Putamen (tissue), 1 donor: Measurements from ENCODE around the gene PRKCB.

ENCODE experiments used
- DNase-seq: peaks from one replicate; pipeline ENCODE4 v3.0.0-alpha.2; 2016; ENCODE audit warnings: low spot score

PRKCB gene

GRCh38 chr16:23866621-23867020 is 30.8 kb downstream of the PRKCB start:
- DNase-seq: no peak

- DNase-seq: no peak
Observed at GRCh38 chr16:23867566-23867965, 31.8 kb downstream of the PRKCB start.

- no peak for DNase-seq
Observed at GRCh38 chr16:23868136-23868535, 32.4 kb downstream of the PRKCB start.

GRCh38 chr16:23869052-23869451 is 33.3 kb downstream of the PRKCB start:
- no peak for DNase-seq

- no peak for DNase-seq
Observed at GRCh38 chr16:23871924-23872323, 36.1 kb downstream of the PRKCB start.

GRCh38 chr16:23874613-23875294 is 39.0 kb downstream of the PRKCB start:
- no peak for DNase-seq

- DNase-seq: no peak
Observed at GRCh38 chr16:23876256-23876896, 40.6 kb downstream of the PRKCB start.

- DNase-seq: no peak
Observed at GRCh38 chr16:23877107-23878070, 41.6 kb downstream of the PRKCB start.

- no peak for DNase-seq
Observed at GRCh38 chr16:23879735-23880373, 44.1 kb downstream of the PRKCB start.

GRCh38 chr16:23889189-23889588 is 53.4 kb downstream of the PRKCB start:
- no peak for DNase-seq

- no peak for DNase-seq
Observed at GRCh38 chr16:23893986-23894385, 58.2 kb downstream of the PRKCB start.

GRCh38 chr16:23895052-23895451 is 59.3 kb downstream of the PRKCB start:
- no peak for DNase-seq

GRCh38 chr16:23896832-23897821 is 61.3 kb downstream of the PRKCB start:
- DNase-seq: no peak

- DNase-seq: no peak
Observed at GRCh38 chr16:23898682-23899430, 63.1 kb downstream of the PRKCB start.

- DNase-seq: no peak
Observed at GRCh38 chr16:23899869-23900268, 64.1 kb downstream of the PRKCB start.

GRCh38 chr16:23900480-23901177 is 64.8 kb downstream of the PRKCB start:
- DNase-seq: no peak

- no peak for DNase-seq
Observed at GRCh38 chr16:23901178-23902033, 65.6 kb downstream of the PRKCB start.

GRCh38 chr16:23902034-23902747 is 66.4 kb downstream of the PRKCB start:
- DNase-seq: no peak
